HG02610 (cell line): ENCODE results near the gene CDX4.
"Not testable (repeated sequence)": the region's sequence is repeated elsewhere in the genome, so short reads cannot be mapped to it uniquely, and the experiment has no call there.

Source experiments
- ATAC-seq: cut with Tn5 transposase; IDR thresholded peaks from one replicate; pipeline ENCODE4 v1.9.1; 2021; ENCODE audit warnings: mild to moderate bottlenecking, moderate library complexity; ENCODE audit not compliant: unreplicated experiment

Gene CDX4

GRCh38 chrX:73446831-73447230, at the start of gene CDX4:
Gene CDX4 (plus strand): TSS chrX:73447053. CDS start chrX:73447254, 201 bp downstream.
- ATAC-seq = no peak

- no peak for ATAC-seq
Observed at GRCh38 chrX:73398185-73398914, 48.5 kb upstream of the CDX4 start.

- ATAC-seq = no peak
Observed at GRCh38 chrX:73400136-73400748, 46.6 kb upstream of the CDX4 start.

GRCh38 chrX:73401591-73402266, 45.1 kb upstream of the CDX4 start:
- no peak for ATAC-seq

GRCh38 chrX:73412930-73413329, 33.9 kb upstream of the CDX4 start:
- no peak for ATAC-seq

GRCh38 chrX:73447311-73447794, 500 bp downstream of the CDX4 start:
- ATAC-seq = no peak

- no peak for ATAC-seq
Observed at GRCh38 chrX:73448379-73448778, 1.5 kb downstream of the CDX4 start.

- no peak for ATAC-seq
Observed at GRCh38 chrX:73455171-73455570, 8.3 kb downstream of the CDX4 start.

GRCh38 chrX:73457306-73457705, 10.5 kb downstream of the CDX4 start:
- no peak for ATAC-seq

- ATAC-seq = no peak
Observed at GRCh38 chrX:73468376-73468775, 21.5 kb downstream of the CDX4 start.

GRCh38 chrX:73478961-73479360, 32.1 kb downstream of the CDX4 start:
- ATAC-seq = no peak

- no peak for ATAC-seq
Observed at GRCh38 chrX:73481521-73481920, 34.7 kb downstream of the CDX4 start.

- no peak for ATAC-seq
Observed at GRCh38 chrX:73490661-73491060, 43.8 kb downstream of the CDX4 start.

- ATAC-seq = not testable (repeated sequence)
Observed at GRCh38 chrX:73492178-73492577, 45.3 kb downstream of the CDX4 start.
